Lower lobe of right lung (tissue), 2 donors: ENCODE data around the gene TGFB1. TPM values are rescaled to one million over a fixed set of nuclear protein-coding genes. Genes with fewer than 3 reads are reported as not detected.

Source experiments
- ATAC-seq, 2 donors: fragments of 200-7000 bp; cut with Tn5 transposase; one replicate each; pipeline ENCODE4 v1.9.1; 2020 to 2022; ENCODE audit warnings: mild to moderate bottlenecking in 2 of 2, moderate library complexity in 2 of 2
- DNase-seq: peaks from one replicate; pipeline ENCODE4 v3.0.0-alpha.2; 2020
- H3K27ac ChIP-seq: fragments of 200-600 bp; one replicate; pipeline ENCODE4 v1.8.0; 2022
- H3K27me3 ChIP-seq: fragments of 200-600 bp; one replicate; pipeline ENCODE4 v1.8.0; 2022; ENCODE audit warnings: low read depth
- H3K36me3 ChIP-seq: fragments of 200-600 bp; one replicate; pipeline ENCODE4 v1.8.0; 2022; ENCODE audit warnings: mild to moderate bottlenecking
- H3K4me1 ChIP-seq: fragments of 200-600 bp; one replicate; pipeline ENCODE4 v1.8.0; 2022
- H3K4me3 ChIP-seq: fragments of 200-600 bp; one replicate; pipeline ENCODE4 v1.8.0; 2022; ENCODE audit warnings: mild to moderate bottlenecking
- H3K9me3 ChIP-seq: fragments of 200-600 bp; one replicate; pipeline ENCODE4 v1.8.0; 2022
- intact Hi-C: fragments of 100-400 bp; cut with DNase I; formaldehyde crosslinking; loops from one replicate; pipeline ENCODE4 v1.11.0; 2022
- total RNA-seq: library from RNA; stranded (reverse); fragmentation: NEBNext Ultra II Directional; extraction: Animal tissue kit (Norgen Biotek cat#: 25700); gene quantifications from one replicate; pipeline ENCODE4 v1.2.1, GENCODE V29; 2021
- TF ChIP-seq, protein P1 (sequence below): fragments of 200-600 bp; IDR thresholded peaks from one replicate; pipeline ENCODE4 v1.8.0; 2022; ENCODE audit warnings: antibody characterized with exemption, mild to moderate bottlenecking
- donor health status: DM: no; HTN: yes; CAD: no; lungs with severe emphysema.

Gene TGFB1
- total RNA-seq, 1 donor from 2014 or later = 114 TPM

DNA sequence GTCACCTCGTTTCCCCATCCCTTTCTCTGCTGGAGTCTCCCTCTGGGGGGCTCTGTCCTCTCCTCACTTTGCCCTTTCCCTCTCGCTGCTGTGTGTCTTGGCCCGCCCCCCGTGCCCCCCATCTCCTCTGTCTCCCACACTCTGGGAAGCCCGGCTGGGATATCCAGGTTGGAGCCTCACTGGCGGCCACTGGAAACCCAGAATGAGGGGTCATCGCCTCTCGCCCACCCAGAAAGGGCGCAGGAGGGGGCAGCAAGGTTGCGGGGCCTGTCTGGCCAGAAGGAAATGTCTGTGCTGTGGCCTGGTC, 28.1 kb downstream of the TGFB1 start:
- DNase-seq (no peak), ATAC-seq (no peak)
- Histone ChIP-seq H3K4me1 (peaks cover 85% of the 10 kb centered on the region), H3K27ac (peak overlapping the region; percentile 86), H3K4me3 (peak overlapping the region; percentile 45), H3K9me3 (no peaks in the 10 kb centered on the region), H3K27me3 (no peaks in the 10 kb centered on the region), H3K36me3 (peaks cover 32% of the 10 kb centered on the region)
- intact Hi-C loops = no loop called here
- TF ChIP-seq, protein P1, sequence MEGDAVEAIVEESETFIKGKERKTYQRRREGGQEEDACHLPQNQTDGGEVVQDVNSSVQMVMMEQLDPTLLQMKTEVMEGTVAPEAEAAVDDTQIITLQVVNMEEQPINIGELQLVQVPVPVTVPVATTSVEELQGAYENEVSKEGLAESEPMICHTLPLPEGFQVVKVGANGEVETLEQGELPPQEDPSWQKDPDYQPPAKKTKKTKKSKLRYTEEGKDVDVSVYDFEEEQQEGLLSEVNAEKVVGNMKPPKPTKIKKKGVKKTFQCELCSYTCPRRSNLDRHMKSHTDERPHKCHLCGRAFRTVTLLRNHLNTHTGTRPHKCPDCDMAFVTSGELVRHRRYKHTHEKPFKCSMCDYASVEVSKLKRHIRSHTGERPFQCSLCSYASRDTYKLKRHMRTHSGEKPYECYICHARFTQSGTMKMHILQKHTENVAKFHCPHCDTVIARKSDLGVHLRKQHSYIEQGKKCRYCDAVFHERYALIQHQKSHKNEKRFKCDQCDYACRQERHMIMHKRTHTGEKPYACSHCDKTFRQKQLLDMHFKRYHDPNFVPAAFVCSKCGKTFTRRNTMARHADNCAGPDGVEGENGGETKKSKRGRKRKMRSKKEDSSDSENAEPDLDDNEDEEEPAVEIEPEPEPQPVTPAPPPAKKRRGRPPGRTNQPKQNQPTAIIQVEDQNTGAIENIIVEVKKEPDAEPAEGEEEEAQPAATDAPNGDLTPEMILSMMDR = no peak

DNA sequence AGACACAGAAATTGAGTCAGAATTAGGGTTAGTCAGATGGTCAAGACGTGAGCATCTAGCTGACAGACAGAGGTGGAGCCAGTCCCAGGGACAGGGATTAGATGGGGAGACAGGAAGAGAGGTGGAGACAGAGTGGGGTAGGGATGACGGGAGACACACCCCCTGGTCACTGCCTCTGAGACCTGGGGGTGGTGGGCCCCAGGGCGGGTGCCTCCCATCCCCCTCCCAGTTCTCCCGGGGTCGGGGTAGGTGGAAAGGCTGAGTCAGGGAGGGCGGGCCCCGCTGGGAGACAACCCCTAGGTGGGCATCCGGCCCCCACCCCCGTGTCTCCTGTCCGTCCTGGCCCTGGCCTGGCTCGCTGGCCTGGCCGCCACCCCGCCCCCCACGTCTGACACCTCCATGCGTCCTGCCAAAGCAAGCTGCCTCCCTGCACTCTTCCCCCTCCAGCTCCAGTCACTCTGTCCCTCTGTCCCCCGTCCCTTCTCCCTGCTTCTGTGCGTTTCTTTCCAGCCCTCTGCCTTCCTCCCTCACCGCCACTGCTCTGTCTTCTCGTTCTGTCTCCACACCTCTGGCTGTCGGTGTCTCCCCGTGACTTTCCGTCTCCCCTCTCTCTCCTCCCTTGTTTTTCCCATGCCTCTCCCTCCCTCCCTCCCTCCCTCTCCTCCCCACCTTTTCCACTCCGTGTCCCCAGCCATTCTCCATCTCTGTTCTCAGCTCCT, 28.6 kb downstream of the TGFB1 start:
- H3K4me3 ChIP-seq = peak overlapping the region; percentile 45
- H3K27me3 ChIP-seq = no peaks in the 10 kb centered on the region
- peak overlapping the region; percentile 86 for H3K27ac ChIP-seq
- DNase-seq = peak; percentile 79
- intact Hi-C loops = no loop called here
- TF ChIP-seq, protein P1 = no peak
- H3K4me1 ChIP-seq = peaks cover 85% of the 10 kb centered on the region
- H3K36me3 ChIP-seq = peaks cover 32% of the 10 kb centered on the region
- H3K9me3 ChIP-seq = no peaks in the 10 kb centered on the region
- ATAC-seq = peak; percentile 1 to 14

DNA sequence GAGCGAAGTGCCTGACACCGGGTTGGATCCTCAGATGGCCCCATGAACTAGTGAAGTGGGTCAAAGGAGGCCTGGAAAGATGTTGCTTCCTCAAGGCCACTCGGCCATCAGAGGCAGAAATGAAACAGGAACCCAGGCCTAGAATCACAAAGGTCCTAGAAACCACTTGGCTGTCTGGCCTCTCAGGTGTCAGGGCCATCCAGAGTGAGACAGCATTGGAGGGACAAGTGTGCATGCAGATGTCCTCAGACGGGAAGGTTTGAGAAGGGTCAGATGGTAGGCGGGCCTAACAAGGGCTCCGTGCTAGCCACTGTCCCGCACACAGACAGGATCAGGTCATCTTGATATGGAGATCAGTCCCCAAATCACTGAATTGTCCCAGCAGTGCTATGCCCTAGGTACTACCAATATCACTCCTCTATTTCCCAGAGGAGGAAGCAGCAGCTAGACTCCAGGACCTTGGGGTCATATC, 29.5 kb downstream of the TGFB1 start:
- Histone ChIP-seq H3K27me3 (no peaks in the 10 kb centered on the region), H3K27ac (peak overlapping the region; percentile 86), H3K4me1 (peaks cover 82% of the 10 kb centered on the region), H3K4me3 (no peak overlapping the region), H3K9me3 (no peaks in the 10 kb centered on the region), H3K36me3 (peaks cover 34% of the 10 kb centered on the region)
- intact Hi-C loops = no loop called here
- DNase-seq = no peak
- no peak for ATAC-seq
- TF ChIP-seq, protein P1 = no peak

DNA sequence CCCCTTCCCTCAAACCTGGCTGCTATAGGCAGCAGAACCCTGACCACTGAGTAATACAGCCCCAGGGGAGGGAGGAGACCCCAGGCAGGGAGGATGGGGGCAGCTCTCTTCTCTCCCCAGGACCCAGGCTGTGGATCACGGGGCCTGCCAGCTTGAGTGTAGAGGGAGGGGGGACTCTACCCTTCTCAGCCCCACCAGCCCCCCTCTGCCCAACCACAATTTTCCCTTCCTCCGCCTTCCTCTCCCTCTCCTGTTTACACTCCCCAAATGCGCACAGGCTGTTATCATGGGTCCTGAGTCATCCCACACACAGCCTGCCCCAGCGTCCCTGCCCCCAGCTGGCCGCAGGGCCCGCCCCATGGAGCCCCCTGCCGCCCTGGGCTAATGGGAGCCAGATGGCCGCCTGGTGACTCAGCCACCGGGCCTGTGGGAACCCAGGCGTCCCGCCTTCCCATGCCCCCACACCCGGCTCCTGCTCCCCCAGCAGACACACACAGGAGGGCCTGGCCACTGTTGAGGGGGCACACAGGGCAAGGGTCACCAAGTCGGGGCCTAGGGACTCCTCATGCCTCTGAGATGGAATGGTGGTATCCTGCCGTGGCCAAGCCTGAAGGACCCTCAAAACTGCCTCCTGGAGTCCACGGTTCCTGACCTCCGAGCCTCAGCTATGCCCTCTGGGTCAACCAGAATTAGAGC, 30.1 kb downstream of the TGFB1 start:
- H3K27ac ChIP-seq = peak overlapping the region; percentile 86
- H3K9me3 ChIP-seq = no peaks in the 10 kb centered on the region
- ATAC-seq (peak in 1 of 2 donors; percentile 4), DNase-seq (no peak)
- TF ChIP-seq, protein P1 = no peak
- H3K36me3 ChIP-seq = peaks cover 41% of the 10 kb centered on the region
- H3K4me1 ChIP-seq = peaks cover 75% of the 10 kb centered on the region
- no peak overlapping the region for H3K4me3 ChIP-seq
- intact Hi-C loops = no loop called here
- H3K27me3 ChIP-seq = no peaks in the 10 kb centered on the region

DNA sequence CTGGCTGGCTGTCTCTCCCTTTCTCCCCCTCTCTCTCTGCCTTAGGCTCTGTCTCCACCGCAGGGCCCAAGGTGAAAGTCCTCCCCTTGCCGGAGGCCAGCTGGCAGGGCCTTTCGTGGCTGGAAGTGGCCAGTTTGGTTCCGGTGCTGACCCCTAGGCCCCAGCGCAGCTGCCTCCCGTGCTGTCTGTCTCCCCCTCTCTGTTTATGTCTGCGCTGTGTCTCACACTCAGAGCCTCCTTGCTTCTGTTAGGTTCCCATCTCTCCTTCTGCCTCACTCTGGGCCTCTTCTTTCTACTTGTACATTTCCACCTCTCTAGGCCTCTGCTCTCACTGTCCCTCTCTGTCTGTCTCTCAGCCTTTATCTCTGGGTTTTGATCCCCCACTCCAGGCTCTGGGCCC, 30.7 kb downstream of the TGFB1 start:
- no peaks in the 10 kb centered on the region for H3K27me3 ChIP-seq
- TF ChIP-seq, protein P1 = no peak
- H3K36me3 ChIP-seq = peaks cover 46% of the 10 kb centered on the region
- H3K4me3 ChIP-seq = no peak overlapping the region
- H3K9me3 ChIP-seq = no peaks in the 10 kb centered on the region
- intact Hi-C loops = no loop called here
- DNase-seq (no peak), ATAC-seq (no peak)
- H3K27ac ChIP-seq = peak overlapping the region; percentile 86
- peaks cover 69% of the 10 kb centered on the region for H3K4me1 ChIP-seq
